AG04450 (cell line): ENCODE data around the gene TMEM59. TPM values are rescaled to one million over a fixed set of nuclear protein-coding genes. Genes with fewer than 3 reads are reported as not detected.

Experiments
- CTCF ChIA-PET: fragments of 300-600, 350-600 bp; formaldehyde crosslinking; extraction: SDS; loops from one replicate; lab custom pipeline; 2022; ENCODE audit warnings: antibody characterized with exemption, inconsistent platforms; lab: Charles Lee
- POLR2A ChIA-PET: fragments of 350-600 bp; formaldehyde crosslinking; extraction: SDS; loops from one replicate; lab custom pipeline; 2021; ENCODE audit warnings: antibody characterized with exemption, inconsistent platforms; lab: Yijun Ruan, JAX
- DNase-seq: peaks from one replicate; pipeline ENCODE4 v3.0.0-alpha.2; 2011; ENCODE audit warnings: low read depth, low spot score
- H3K27ac ChIP-seq: one replicate; pipeline ENCODE4 v1.5.1; 2012; ENCODE audit warnings: low read depth, low read length, control low read depth
- H3K27me3 ChIP-seq: one replicate; pipeline ENCODE4 v1.6.0; 2012; ENCODE audit warnings: low read length; ENCODE audit not compliant: control insufficient read depth, insufficient read depth
- H3K4me3 ChIP-seq: 2 replicates; pipeline ENCODE4 v1.5.1; 2011; ENCODE audit warnings: mild to moderate bottlenecking, low read depth, low read length, control low read depth
- H3K9me3 ChIP-seq: 2 replicates; pipeline ENCODE4 v1.5.1; 2012; ENCODE audit warnings: low read length; ENCODE audit not compliant: control insufficient read depth, insufficient read depth
- polyA plus RNA-seq: library from polyadenylated mRNA; depleted of rRNA; stranded (reverse); fragments of >200 nt; gene quantifications from 2 replicates; pipeline ENCODE4 v1.2.3, GENCODE V29; 2011
- TF ChIP-seq, protein P1 (sequence below): IDR thresholded peaks from 2 replicates; pipeline ENCODE4 v1.5.1; 2011; ENCODE audit warnings: low read depth, low read length, control low read depth, inconsistent platforms

Gene TMEM59
- polyA plus RNA-seq, 1 experiment, result 636 TPM

DNA sequence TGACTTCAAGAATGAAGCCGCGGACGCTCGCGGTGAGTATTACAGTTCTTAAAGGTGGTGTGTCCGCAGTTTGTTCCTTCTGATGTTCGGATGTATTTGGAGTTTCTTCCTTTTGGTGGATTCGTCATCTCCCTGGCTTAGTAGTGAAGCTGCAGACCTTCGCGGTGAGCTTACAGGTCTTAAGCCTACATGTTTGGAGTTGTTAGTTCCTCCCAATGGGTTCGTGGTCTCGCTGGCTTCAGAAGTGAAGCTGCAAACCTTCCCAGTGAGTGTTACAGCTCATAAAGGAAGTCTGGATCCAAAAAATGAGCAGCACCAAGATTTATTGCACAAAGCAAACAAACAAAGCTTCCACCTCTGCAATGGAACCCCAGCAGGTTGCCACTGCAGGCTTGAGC, 49.8 kb downstream of the TMEM59 start:
- DNase-seq, result no peak
- Histone ChIP-seq H3K27me3 (peaks cover 13% of the 10 kb centered on the region), H3K9me3 (peaks cover 12% of the 10 kb centered on the region; the same call in 1 of the 2 replicates), H3K27ac (no peak overlapping the region), H3K4me3 (no peak overlapping the region)
- TF ChIP-seq, protein P1, sequence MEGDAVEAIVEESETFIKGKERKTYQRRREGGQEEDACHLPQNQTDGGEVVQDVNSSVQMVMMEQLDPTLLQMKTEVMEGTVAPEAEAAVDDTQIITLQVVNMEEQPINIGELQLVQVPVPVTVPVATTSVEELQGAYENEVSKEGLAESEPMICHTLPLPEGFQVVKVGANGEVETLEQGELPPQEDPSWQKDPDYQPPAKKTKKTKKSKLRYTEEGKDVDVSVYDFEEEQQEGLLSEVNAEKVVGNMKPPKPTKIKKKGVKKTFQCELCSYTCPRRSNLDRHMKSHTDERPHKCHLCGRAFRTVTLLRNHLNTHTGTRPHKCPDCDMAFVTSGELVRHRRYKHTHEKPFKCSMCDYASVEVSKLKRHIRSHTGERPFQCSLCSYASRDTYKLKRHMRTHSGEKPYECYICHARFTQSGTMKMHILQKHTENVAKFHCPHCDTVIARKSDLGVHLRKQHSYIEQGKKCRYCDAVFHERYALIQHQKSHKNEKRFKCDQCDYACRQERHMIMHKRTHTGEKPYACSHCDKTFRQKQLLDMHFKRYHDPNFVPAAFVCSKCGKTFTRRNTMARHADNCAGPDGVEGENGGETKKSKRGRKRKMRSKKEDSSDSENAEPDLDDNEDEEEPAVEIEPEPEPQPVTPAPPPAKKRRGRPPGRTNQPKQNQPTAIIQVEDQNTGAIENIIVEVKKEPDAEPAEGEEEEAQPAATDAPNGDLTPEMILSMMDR, result no peak
- CTCF ChIA-PET, result interaction anchor here (0.5 kb wide), 1 partner anchor 98 kb away, joined by 4 read pairs; no protein-coding TSS in a partner anchor
- POLR2A ChIA-PET, result interaction anchor here (0.6 kb wide), 1 partner anchor 44 kb away, joined by 3 read pairs; no protein-coding TSS in a partner anchor

DNA sequence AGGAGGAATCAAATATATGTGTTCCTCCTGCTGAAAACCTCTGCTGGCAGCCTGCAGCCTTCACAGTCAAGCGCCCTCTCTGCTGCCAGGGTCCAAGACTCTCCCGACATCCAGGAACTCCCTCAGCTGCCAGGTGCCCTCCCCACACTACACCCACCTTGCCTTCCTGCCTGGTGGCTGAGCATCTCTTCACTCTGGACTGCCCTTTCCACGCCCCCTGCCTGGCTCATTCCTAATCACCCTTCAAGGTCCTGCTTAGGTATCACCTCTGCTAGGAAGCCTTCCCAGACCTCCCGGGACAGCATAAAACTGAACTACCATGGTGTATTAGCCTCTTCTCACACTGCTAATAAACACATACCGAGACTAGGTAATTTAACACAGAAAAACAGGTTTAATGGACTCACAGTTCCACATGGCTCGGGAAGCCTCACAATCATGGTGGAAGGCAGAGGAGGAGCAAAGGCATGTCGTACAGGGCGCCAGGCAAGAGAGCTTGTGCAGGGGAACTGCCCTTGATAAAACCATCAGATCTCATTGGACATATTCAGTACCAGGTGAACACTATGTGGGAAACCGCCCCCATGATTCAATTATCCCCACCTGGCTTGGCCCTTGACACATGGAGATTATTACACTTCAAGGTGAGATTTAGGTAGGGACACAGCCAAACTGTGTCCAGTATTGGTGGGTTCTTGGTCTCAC, 50.3 kb downstream of the TMEM59 start:
- DNase-seq, result no peak
- POLR2A ChIA-PET, result no interaction called here
- Histone ChIP-seq H3K9me3 (peaks cover 12% of the 10 kb centered on the region; the same call in 1 of the 2 replicates), H3K27me3 (peaks cover 8% of the 10 kb centered on the region), H3K27ac (no peak overlapping the region), H3K4me3 (no peak overlapping the region)
- TF ChIP-seq, protein P1, result no peak
- CTCF ChIA-PET, result no interaction called here

GRCh38 chr1:54001591-54001990, 51.4 kb downstream of the TMEM59 start:
- DNase-seq, result no peak
- POLR2A ChIA-PET, result no interaction called here
- Histone ChIP-seq H3K27ac (no peak overlapping the region), H3K4me3 (no peak overlapping the region), H3K9me3 (peaks cover 12% of the 10 kb centered on the region; the same call in 1 of the 2 replicates), H3K27me3 (peaks cover 8% of the 10 kb centered on the region)
- TF ChIP-seq, protein P1, result no peak
- CTCF ChIA-PET, result no interaction called here

DNA sequence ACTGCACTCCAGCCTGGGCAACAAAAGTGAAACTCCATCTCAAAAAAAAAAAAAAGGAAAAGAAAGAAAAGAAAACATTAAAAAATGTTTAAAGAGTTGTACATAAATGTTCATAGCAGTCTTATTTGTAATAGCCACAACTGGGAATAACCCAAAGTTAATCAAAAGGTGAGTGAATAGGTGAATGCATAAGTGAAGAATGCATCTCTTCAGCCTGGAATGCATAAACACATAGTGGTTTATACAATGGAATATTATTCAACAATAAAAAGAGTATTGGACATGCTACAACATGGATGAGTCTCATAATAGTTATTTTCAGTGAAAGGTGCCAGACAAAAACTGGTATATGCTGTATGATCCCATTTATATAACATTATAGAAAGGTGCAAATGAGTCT, 53.1 kb downstream of the TMEM59 start:
- no peak for DNase-seq
- Histone ChIP-seq H3K9me3 (peaks cover 8% of the 10 kb centered on the region; the same call in 1 of the 2 replicates), H3K27me3 (peaks cover 3% of the 10 kb centered on the region), H3K27ac (no peak overlapping the region), H3K4me3 (no peak overlapping the region)
- POLR2A ChIA-PET, result no interaction called here
- CTCF ChIA-PET, result no interaction called here
- TF ChIP-seq, protein P1, result no peak

DNA sequence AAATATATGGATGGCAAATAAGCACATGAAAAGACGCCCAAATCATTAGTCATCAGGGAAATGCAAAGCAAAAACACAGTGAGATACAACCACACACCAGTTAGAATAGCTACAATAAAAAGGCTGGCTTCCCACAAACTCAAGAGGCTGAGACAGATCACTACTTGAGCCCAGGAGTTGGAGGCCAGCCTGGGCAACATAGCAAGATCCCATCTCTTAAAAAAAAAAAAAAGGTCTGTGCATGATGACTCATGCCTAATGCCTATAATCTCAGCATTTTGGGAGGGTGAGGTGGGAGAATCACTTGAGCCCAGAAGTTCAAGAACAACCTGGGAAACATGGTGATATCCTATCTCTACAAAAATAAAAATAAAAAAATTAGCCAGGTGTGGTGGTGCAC, 54.8 kb downstream of the TMEM59 start:
- TF ChIP-seq, protein P1, result no peak
- Histone ChIP-seq H3K4me3 (no peak overlapping the region), H3K27ac (no peak overlapping the region), H3K9me3 (no peaks in the 10 kb centered on the region), H3K27me3 (peaks cover 3% of the 10 kb centered on the region)
- no peak for DNase-seq
- POLR2A ChIA-PET, result no interaction called here
- CTCF ChIA-PET, result no interaction called here
